ENCODE data around the gene MTG2. TPM values are rescaled to one million over a fixed set of nuclear protein-coding genes. Genes with fewer than 3 reads are reported as not detected.

Gene MTG2
- total and polyA plus RNA-seq, 2 experiments from 2014 or later = 11.3 to 11.7 TPM

- TF ChIP-seq ZNF114 (CRISPR knock-in tag; IDR thresholded peaks at IDR 0.05) (no peak), ZNF462 (CRISPR knock-in tag; IDR thresholded peaks at IDR 0.05) (no peak), REST (IDR thresholded peaks at IDR 0.05; ENCODE audit: unreplicated experiment) (no peak), ETS1 (IDR thresholded peaks at IDR 0.05) (no peak), JUNB (IDR thresholded peaks at IDR 0.05; ENCODE audit: unreplicated experiment) (no peak), POLR2AphosphoS5 (IDR thresholded peaks at IDR 0.05; ENCODE audit: low read depth) (no peak)
- Histone ChIP-seq H4K20me1 (replicated peaks; ENCODE audit: insufficient read depth) (peaks cover under 1% of the 10 kb centered on the region), H3K4me1 (ENCODE audit: insufficient read depth) (no peaks in the 10 kb centered on the region), H3K27ac (ENCODE audit: low read depth) (no peak overlapping the region), H3K4me2 (no peak overlapping the region), H3K27me3 (ENCODE audit: insufficient read depth) (no peaks in the 10 kb centered on the region), H3K4me3 (no peak overlapping the region), H3K36me3 (ENCODE audit: insufficient read depth) (no peaks in the 10 kb centered on the region; the same call in 1 of the 2 replicates), H3K9me2 (ENCODE audit: insufficient read depth) (no peaks in the 10 kb centered on the region), H3K79me2 (replicated peaks; ENCODE audit: insufficient read depth) (peaks cover 16% of the 10 kb centered on the region), H3F3A (replicated peaks; ENCODE audit: low read depth) (no peaks in the 10 kb centered on the region), H2AFZ (no peak overlapping the region)
- Mint-ChIP-seq H3K27ac (no peak overlapping the region), H3K36me3 (ENCODE audit: low read depth) (peaks cover 8% of the 10 kb centered on the region), H3K4me1 (no peaks in the 10 kb centered on the region), H3K9me3 (no peaks in the 10 kb centered on the region), H3K27me3 (ENCODE audit: insufficient read depth, low read depth, poor library complexity) (peaks cover 3% of the 10 kb centered on the region), H3K4me3 (no peak overlapping the region)
- DNase-seq (ENCODE audit: low spot score) = no peak
- no peak for ATAC-seq
Measured at GRCh38 chr20:62193079-62194025, 10.5 kb downstream of the MTG2 start.

All from GM23338 (cell line).